ENCODE results near the gene PLB1. TPM values are rescaled to one million over a fixed set of nuclear protein-coding genes. Genes with fewer than 3 reads are reported as not detected.

PLB1 gene
- total RNA-seq, 1 donor from 2014 or later, result 0.64 TPM

DNA sequence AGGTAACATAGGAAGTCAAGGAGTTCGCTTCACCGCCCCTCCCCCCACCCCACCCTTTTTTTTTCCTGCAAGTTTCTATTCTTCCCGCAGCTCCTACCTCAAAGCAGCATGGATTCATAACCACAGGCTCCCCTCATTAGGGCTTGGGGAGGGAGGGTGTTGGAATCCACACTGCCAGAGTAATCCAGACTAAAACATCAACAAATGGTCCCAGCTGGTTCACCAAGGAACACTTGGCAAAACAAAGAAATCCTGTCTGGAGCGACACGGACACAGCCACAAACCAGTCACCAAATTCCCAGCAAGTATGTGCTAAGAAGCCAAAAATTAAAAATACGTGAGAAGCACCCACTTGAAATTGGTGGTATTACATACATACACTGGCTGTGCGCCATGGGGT, 148.9 kb downstream of the PLB1 start:
- no peak for ATAC-seq (ENCODE audit: low read depth)
- Mint-ChIP-seq H3K9me3 (no peaks in the 10 kb centered on the region), H3K27me3 (no peaks in the 10 kb centered on the region), H3K4me3 (no peak overlapping the region), H3K27ac (no peak overlapping the region), H3K4me1 (peaks cover 5% of the 10 kb centered on the region), H3K36me3 (ENCODE audit: low read depth) (no peaks in the 10 kb centered on the region)
- ChIA-PET CTCF (no interaction called here), POLR2A (no interaction called here)
- TF ChIP-seq, protein P1, sequence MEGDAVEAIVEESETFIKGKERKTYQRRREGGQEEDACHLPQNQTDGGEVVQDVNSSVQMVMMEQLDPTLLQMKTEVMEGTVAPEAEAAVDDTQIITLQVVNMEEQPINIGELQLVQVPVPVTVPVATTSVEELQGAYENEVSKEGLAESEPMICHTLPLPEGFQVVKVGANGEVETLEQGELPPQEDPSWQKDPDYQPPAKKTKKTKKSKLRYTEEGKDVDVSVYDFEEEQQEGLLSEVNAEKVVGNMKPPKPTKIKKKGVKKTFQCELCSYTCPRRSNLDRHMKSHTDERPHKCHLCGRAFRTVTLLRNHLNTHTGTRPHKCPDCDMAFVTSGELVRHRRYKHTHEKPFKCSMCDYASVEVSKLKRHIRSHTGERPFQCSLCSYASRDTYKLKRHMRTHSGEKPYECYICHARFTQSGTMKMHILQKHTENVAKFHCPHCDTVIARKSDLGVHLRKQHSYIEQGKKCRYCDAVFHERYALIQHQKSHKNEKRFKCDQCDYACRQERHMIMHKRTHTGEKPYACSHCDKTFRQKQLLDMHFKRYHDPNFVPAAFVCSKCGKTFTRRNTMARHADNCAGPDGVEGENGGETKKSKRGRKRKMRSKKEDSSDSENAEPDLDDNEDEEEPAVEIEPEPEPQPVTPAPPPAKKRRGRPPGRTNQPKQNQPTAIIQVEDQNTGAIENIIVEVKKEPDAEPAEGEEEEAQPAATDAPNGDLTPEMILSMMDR (IDR thresholded peaks at IDR 0.05), result no peak
- intact Hi-C loops (cut with micrococcal nuclease), result no loop called here
- DNase-seq, result no peak

DNA sequence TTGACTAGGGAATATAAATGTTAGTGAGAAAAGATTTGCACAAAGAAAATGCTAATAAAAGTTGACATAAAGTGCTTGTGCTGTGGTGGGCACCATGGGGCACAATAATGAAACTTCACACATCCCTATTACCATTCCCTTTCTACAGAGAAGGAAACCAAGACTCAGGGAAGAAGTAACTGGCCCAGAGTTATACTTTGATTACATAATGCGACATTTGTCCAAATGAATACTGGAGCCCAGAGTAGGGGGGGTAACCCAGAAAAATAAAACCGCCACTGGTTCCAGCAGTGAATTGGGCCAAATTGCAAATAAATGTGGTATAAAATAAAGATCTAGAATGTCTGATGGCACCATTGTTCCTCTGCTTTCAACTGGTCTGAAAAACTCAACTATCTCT, 149.7 kb downstream of the PLB1 start:
- no peaks in the 10 kb centered on the region for H3K36me3 Mint-ChIP-seq (ENCODE audit: low read depth)
- H3K4me1 Mint-ChIP-seq, result peaks cover 13% of the 10 kb centered on the region
- intact Hi-C loops (cut with micrococcal nuclease), result no loop called here
- no peak overlapping the region for H3K4me3 Mint-ChIP-seq
- no peaks in the 10 kb centered on the region for H3K9me3 Mint-ChIP-seq
- no peaks in the 10 kb centered on the region for H3K27me3 Mint-ChIP-seq
- ATAC-seq (ENCODE audit: low read depth), result no peak
- H3K27ac Mint-ChIP-seq, result no peak overlapping the region
- DNase-seq, result no peak
- CTCF ChIA-PET, result no interaction called here
- POLR2A ChIA-PET, result no interaction called here
- TF ChIP-seq, protein P1 (IDR thresholded peaks at IDR 0.05), result no peak

DNA sequence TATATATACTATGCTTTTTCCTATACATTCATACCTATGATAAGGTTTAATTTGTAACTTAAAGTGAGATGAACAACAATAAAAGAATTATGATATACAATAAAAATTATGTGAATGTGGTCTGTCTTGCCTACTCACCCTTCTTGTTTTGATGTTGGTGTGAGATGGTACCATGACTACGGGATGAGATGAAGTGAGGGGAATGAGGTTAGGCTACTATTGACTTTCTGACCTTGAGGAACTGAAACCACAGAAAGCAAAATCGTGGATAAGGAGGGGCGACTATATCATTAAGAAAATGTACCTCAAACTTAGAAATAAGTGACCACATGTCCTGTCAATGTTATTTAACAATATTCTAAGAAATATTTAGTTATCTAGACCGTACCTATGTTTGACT, 151.8 kb downstream of the PLB1 start:
- CTCF ChIA-PET, result no interaction called here
- ATAC-seq (ENCODE audit: low read depth), result no peak
- TF ChIP-seq, protein P1 (IDR thresholded peaks at IDR 0.05), result no peak

DNA sequence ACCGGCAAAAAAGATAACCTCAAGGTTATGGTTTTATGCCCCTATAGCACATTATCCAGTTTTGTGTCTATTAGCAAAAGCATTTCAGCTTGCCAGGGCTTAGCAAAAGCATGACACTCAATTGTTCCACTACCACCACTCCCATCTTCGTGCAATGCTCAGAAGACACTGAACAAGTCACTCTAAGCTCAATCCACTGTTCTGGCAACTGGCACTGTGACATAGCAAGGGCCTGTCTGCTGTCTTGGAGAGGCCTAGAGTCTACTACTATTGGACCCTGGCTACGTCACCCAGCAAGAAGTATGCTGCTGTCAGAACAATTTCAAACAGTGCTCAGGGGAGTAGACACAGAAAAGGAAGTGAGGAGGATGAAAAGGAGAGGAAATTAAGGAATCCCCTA, 152.3 kb downstream of the PLB1 start:
- Mint-ChIP-seq H3K9me3 (no peaks in the 10 kb centered on the region), H3K4me3 (no peak overlapping the region), H3K27ac (no peak overlapping the region), H3K36me3 (ENCODE audit: low read depth) (no peaks in the 10 kb centered on the region), H3K4me1 (peaks cover 17% of the 10 kb centered on the region), H3K27me3 (no peaks in the 10 kb centered on the region)
- DNase-seq (no peak), ATAC-seq (ENCODE audit: low read depth) (peak; percentile 25)
- ChIA-PET POLR2A (no interaction called here), CTCF (no interaction called here)
- TF ChIP-seq, protein P1 (IDR thresholded peaks at IDR 0.05), result no peak
- intact Hi-C loops (cut with micrococcal nuclease), result no loop called here

More for the DNA sequence above, 151.8 kb downstream of the PLB1 start:
- Mint-ChIP-seq H3K4me3 (no peak overlapping the region), H3K27me3 (no peaks in the 10 kb centered on the region), H3K9me3 (no peaks in the 10 kb centered on the region), H3K36me3 (ENCODE audit: low read depth) (no peaks in the 10 kb centered on the region), H3K4me1 (peaks cover 17% of the 10 kb centered on the region), H3K27ac (no peak overlapping the region)
- POLR2A ChIA-PET, result no interaction called here
- intact Hi-C loops (cut with micrococcal nuclease), result no loop called here
- no peak for DNase-seq

DNA sequence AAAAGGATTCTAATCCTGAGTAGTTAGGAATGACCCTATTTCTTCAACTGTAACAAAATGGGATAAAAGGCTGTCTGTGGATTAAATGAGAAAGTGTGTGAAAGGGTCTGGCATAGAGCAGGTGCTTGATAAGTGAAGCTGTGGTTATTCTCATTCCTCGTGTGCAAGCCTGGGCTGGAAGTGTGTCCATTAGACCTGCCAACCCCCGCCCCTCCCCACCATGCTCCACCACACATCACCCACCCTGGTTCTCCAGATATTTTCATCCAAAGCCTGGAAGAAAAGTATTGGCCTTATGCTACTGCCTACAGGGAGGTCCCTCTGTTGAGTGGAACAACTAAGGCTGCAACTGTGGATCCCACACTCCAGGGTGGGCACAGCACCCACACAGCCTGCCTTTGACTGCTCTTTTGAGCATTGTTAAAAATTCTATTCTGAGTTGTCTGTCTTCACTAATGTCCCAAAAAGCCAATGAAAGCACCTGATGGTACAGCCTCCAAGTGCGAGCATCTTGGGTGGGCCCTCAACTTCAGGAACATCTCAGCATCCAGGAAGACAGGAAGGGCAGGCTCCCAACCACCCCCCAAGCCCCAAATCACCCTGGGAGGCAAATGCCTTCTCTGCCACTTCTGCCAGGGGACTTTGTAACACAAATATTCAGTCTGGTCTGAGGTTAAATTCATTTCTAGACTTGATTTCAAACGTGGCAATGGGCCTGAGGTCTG, 153.0 kb downstream of the PLB1 start:
- no peaks in the 10 kb centered on the region for H3K36me3 Mint-ChIP-seq (ENCODE audit: low read depth)
- peaks cover 17% of the 10 kb centered on the region for H3K4me1 Mint-ChIP-seq
- H3K27ac Mint-ChIP-seq, result peak overlapping the region; percentile 14
- H3K9me3 Mint-ChIP-seq, result no peaks in the 10 kb centered on the region
- TF ChIP-seq, protein P1 (IDR thresholded peaks at IDR 0.05), result no peak
- H3K27me3 Mint-ChIP-seq, result no peaks in the 10 kb centered on the region
- ATAC-seq (ENCODE audit: low read depth), result no peak
- H3K4me3 Mint-ChIP-seq, result no peak overlapping the region
- intact Hi-C loops (cut with micrococcal nuclease), result no loop called here
- POLR2A ChIA-PET, result interaction anchor here (0.8 kb wide), 1 partner anchor 618 kb away, joined by 4 read pairs; no protein-coding TSS in a partner anchor
- DNase-seq, result no peak
- CTCF ChIA-PET, result no interaction called here
